ENCODE results near the gene LPCAT3. TPM values are rescaled to one million over a fixed set of nuclear protein-coding genes. Genes with fewer than 3 reads are reported as not detected.

Gene LPCAT3
- total RNA-seq, 3 donors from 2014 or later = 79.8 to 121 (median 102) TPM

- H3K9me3 ChIP-seq = no peaks in the 10 kb centered on the region
- no peak for TF ChIP-seq CTCF (IDR thresholded peaks at IDR 0.05)
- intact Hi-C loops (cut with DNase I, micrococcal nuclease) = no loop called here
- H3K4me3 ChIP-seq = no peak overlapping the region
- no peaks in the 10 kb centered on the region for H3K36me3 ChIP-seq (ENCODE audit: low read depth)
- H3K4me1 ChIP-seq (ENCODE audit: low read depth) = peaks cover 31% of the 10 kb centered on the region
- no peak for DNase-seq
- ATAC-seq = no peak
These were observed 82.1 kb downstream of the LPCAT3 start for GRCh38 chr12:6936194-6936635.

GRCh38 chr12:6935371-6936193 is 82.7 kb downstream of the LPCAT3 start:
- no peak for ATAC-seq
- H3K4me3 ChIP-seq = no peak overlapping the region
- peak in 2 of 3 donors; percentile 33 to 58 for DNase-seq
- no peaks in the 10 kb centered on the region for H3K36me3 ChIP-seq (ENCODE audit: low read depth)
- no peaks in the 10 kb centered on the region for H3K9me3 ChIP-seq
- peaks cover 35% of the 10 kb centered on the region for H3K4me1 ChIP-seq (ENCODE audit: low read depth)
- TF ChIP-seq CTCF (IDR thresholded peaks at IDR 0.05) = no peak
- intact Hi-C loops (cut with DNase I, micrococcal nuclease) = no loop called here

- H3K4me1 ChIP-seq (ENCODE audit: low read depth) = peaks cover 37% of the 10 kb centered on the region
These were observed 84.2 kb downstream of the LPCAT3 start for GRCh38 chr12:6934110-6934509.

GRCh38 chr12:6932766-6933165 is 85.5 kb downstream of the LPCAT3 start:
- Histone ChIP-seq H3K4me1 (ENCODE audit: low read depth) (peaks cover 32% of the 10 kb centered on the region), H3K36me3 (ENCODE audit: low read depth) (no peaks in the 10 kb centered on the region), H3K4me3 (no peak overlapping the region), H3K9me3 (no peaks in the 10 kb centered on the region)
- intact Hi-C loops (cut with DNase I, micrococcal nuclease) = no loop called here
- DNase-seq (no peak), ATAC-seq (no peak)
- TF ChIP-seq CTCF (IDR thresholded peaks at IDR 0.05) = no peak

More at GRCh38 chr12:6934110-6934509, 84.2 kb downstream of the LPCAT3 start:
- no peak for TF ChIP-seq CTCF (IDR thresholded peaks at IDR 0.05)
- no peaks in the 10 kb centered on the region for H3K9me3 ChIP-seq
- no peaks in the 10 kb centered on the region for H3K36me3 ChIP-seq (ENCODE audit: low read depth)
- H3K4me3 ChIP-seq = no peak overlapping the region
- intact Hi-C loops (cut with DNase I, micrococcal nuclease) = no loop called here
- DNase-seq (peak in 2 of 3 donors; percentile 31 to 65), ATAC-seq (no peak)

- no peak for ATAC-seq
- Histone ChIP-seq H3K4me1 (ENCODE audit: low read depth) (peaks cover 49% of the 10 kb centered on the region), H3K4me3 (no peak overlapping the region), H3K9me3 (no peaks in the 10 kb centered on the region), H3K36me3 (ENCODE audit: low read depth) (no peaks in the 10 kb centered on the region)
- intact Hi-C loops (cut with DNase I, micrococcal nuclease) = no loop called here
- no peak for TF ChIP-seq CTCF (IDR thresholded peaks at IDR 0.05)
- DNase-seq = no peak
These were observed 88.5 kb downstream of the LPCAT3 start for GRCh38 chr12:6929466-6930452.
